Limb (tissue), 2 donors: Measurements from ENCODE around the gene UBAC1.
A peak's percentile ranks its signal among the peaks of the same experiment; 100 is the strongest.
"Not testable (repeated sequence)": the region's sequence is repeated elsewhere in the genome, so short reads cannot be mapped to it uniquely, and the experiment has no call there.

Experiments used
- DNase-seq, 2 donors: peaks; one replicate each; pipeline ENCODE4 v3.0.0-alpha.2; 2016; ENCODE audit errors: extremely low spot score in 2 of 2

UBAC1 gene

GRCh38 chr9:135960411-135961276, 529 bp downstream of the UBAC1 start:
- no peak for DNase-seq

GRCh38 chr9:135959814-135960213, 1.4 kb downstream of the UBAC1 start:
- no peak for DNase-seq

- no peak for DNase-seq
Observed at GRCh38 chr9:135958485-135958884, 2.7 kb downstream of the UBAC1 start.

- DNase-seq = no peak
Observed at GRCh38 chr9:135957431-135957830, 3.7 kb downstream of the UBAC1 start.

- no peak for DNase-seq
Observed at GRCh38 chr9:135956802-135957174, 4.4 kb downstream of the UBAC1 start.

GRCh38 chr9:135955934-135956801, 5.0 kb downstream of the UBAC1 start:
- no peak for DNase-seq

- DNase-seq = no peak
Observed at GRCh38 chr9:135952664-135953206, 8.4 kb downstream of the UBAC1 start.

- DNase-seq = no peak
Observed at GRCh38 chr9:135951889-135952663, 9.1 kb downstream of the UBAC1 start.

- DNase-seq = not testable (repeated sequence)
Observed at GRCh38 chr9:135951310-135951709, 9.9 kb downstream of the UBAC1 start.

GRCh38 chr9:135950841-135951240, 10.3 kb downstream of the UBAC1 start:
- not testable (repeated sequence) for DNase-seq

GRCh38 chr9:135950135-135950682, 11.0 kb downstream of the UBAC1 start:
- DNase-seq = no peak

- DNase-seq = no peak
Observed at GRCh38 chr9:135949501-135950134, 11.6 kb downstream of the UBAC1 start.

- no peak for DNase-seq
Observed at GRCh38 chr9:135948968-135949367, 12.2 kb downstream of the UBAC1 start.

GRCh38 chr9:135948446-135948845, 12.7 kb downstream of the UBAC1 start:
- DNase-seq = no peak

GRCh38 chr9:135947582-135947981, 13.6 kb downstream of the UBAC1 start:
- peak in 1 of 2 donors; percentile 14 for DNase-seq

- DNase-seq = not testable (repeated sequence)
Observed at GRCh38 chr9:135947105-135947504, 14.1 kb downstream of the UBAC1 start.

GRCh38 chr9:135946392-135946994, 14.7 kb downstream of the UBAC1 start:
- no peak for DNase-seq

GRCh38 chr9:135945969-135946368, 15.2 kb downstream of the UBAC1 start:
- no peak for DNase-seq

- DNase-seq = no peak
Observed at GRCh38 chr9:135944444-135945252, 16.5 kb downstream of the UBAC1 start.
